SW 1271 (cell line): ENCODE measurements around the gene GNPTG.

ENCODE experiments used
- DNase-seq, 2 experiments: peaks; one replicate each; lab custom pipeline; 2025; lab: John Stamatoyannopoulos, UW

The GNPTG gene

GRCh38 chr16:1333854-1334700 lies 17.7 kb upstream of the GNPTG start:
- no peak for DNase-seq

DNA sequence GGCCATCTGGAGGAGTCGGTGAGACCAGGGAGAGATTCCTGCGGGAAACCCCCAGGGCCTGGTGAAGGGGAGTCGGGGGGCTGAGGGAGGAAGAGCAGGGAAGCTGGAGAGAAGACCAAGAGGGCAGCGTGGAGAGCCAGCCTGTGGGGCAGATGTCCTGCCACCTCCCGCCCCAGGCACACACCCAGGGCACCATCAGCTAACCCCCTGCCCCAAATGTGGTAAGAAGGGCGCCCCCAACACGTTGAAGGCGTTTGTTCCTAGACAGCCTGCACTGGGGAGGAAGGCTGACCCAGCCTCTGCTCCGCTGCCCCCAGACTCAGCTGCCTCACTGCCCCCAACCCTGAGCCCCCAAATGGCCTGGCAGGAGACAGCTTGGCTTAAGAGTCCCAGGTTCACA lies 17.0 kb upstream of the GNPTG start:
- no peak for DNase-seq

DNA sequence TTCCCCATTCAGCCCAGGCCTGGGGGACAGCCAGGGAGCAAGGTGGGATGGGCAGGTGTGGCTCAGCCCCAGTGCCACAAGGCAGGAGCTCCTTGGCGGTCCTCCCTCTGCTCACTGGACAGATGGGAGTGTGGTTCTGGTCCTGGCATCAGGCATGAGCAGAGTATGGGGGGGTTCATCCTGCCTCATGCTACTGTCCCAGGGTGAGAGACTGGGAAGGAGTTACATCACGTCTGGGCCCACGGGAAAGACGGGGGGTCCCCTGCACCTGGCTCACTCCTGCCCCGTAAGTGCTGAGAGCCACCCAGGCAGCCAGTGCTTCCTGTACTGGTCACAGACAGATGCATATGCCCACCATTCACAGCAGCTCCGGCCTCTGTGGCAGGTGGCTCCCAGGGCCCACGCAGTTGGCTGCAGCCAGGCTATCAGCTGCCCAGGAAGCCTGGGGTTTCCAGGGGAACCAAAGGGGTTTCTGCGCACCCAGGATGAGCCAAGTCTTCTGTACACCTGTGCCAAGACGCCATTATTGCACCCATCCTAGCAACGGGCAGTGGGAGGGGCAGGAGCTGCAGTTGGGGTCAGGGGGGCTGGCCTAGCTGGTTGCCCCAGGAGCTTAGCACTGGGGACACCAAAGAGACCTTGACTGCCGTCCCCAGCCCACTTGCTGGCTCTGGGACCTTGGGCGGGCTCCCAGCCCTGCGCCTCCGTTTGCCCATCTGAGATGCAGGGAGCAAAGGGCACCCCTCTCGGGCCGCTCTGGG lies 16.3 kb upstream of the GNPTG start:
- DNase-seq: no peak

- DNase-seq: no peak
Measured at GRCh38 chr16:1335996-1336395, 15.7 kb upstream of the GNPTG start.

- no peak for DNase-seq
Measured at GRCh38 chr16:1336619-1337018, 15.1 kb upstream of the GNPTG start.

- DNase-seq: no peak
Measured at GRCh38 chr16:1337486-1337885, 14.2 kb upstream of the GNPTG start.

DNA sequence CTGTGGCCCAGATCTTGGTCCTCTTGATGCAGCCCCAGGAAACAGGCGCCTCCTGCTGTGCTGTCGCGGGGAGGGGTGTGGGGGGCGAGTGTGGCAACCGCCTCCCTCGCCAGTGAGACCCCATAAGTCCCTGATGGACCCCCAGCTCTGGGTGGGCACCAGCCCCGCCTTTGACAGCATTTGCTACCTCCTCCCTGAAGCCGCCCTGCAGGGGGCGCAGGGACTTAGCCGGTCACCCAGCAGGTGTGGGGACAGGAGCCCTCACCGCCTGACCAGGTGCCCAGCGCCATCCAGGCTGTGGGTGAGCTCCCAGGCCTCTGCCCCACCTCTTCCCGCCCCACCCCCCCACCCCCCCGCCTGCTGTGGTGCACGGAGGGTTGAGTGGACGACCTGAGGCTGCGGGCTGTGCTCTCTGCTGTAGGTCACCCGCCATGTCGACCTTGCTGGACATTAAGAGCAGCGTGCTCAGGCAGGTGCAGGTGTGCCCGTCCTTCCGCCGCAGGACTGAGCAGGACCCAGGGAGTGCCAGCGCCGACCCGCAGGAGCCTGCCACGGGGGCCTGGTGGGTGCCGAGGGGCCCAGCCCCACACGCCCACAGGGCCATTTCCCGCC lies 13.5 kb upstream of the GNPTG start:
- no peak for DNase-seq

GRCh38 chr16:1338855-1339675 lies 12.7 kb upstream of the GNPTG start:
- DNase-seq: no peak

DNA sequence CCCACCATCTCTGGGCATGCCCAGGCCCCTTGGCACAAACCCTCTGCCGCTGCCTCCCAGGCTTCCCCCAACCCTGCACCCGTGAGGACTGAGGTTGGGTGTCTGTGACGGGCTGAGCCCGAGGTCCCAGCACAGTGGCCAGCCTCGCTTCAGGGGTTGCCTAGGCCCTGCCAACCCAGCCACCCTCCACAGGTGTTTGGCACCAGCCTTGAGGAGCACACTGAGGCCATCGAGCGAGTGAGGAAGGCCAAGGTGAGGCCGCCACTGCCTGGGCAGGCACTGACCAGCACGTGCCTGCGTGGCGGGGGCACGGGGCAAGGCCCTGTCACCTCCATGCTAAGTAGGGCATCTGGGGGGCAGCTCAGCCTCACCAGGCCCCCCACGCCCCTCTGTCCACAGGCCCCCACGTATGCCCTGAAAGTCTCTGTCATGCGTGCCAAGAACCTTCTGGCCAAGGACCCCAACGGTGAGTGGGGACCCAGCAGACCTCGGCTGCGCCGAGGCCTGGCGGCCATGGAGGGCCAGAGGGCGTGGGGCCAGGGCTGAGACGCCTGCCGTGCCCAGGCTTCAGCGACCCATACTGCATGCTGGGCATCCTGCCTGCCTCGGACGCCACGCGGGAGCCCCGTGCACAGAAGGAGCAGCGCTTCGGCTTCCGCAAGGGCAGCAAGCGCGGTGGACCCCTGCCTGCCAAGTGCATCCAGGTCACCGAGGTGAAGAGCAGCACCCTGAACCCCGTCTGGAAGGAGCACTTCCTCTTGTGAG lies 10.8 kb upstream of the GNPTG start:
- no peak for DNase-seq

- no peak for DNase-seq
Measured at GRCh38 chr16:1341495-1342420, 10.0 kb upstream of the GNPTG start.

DNA sequence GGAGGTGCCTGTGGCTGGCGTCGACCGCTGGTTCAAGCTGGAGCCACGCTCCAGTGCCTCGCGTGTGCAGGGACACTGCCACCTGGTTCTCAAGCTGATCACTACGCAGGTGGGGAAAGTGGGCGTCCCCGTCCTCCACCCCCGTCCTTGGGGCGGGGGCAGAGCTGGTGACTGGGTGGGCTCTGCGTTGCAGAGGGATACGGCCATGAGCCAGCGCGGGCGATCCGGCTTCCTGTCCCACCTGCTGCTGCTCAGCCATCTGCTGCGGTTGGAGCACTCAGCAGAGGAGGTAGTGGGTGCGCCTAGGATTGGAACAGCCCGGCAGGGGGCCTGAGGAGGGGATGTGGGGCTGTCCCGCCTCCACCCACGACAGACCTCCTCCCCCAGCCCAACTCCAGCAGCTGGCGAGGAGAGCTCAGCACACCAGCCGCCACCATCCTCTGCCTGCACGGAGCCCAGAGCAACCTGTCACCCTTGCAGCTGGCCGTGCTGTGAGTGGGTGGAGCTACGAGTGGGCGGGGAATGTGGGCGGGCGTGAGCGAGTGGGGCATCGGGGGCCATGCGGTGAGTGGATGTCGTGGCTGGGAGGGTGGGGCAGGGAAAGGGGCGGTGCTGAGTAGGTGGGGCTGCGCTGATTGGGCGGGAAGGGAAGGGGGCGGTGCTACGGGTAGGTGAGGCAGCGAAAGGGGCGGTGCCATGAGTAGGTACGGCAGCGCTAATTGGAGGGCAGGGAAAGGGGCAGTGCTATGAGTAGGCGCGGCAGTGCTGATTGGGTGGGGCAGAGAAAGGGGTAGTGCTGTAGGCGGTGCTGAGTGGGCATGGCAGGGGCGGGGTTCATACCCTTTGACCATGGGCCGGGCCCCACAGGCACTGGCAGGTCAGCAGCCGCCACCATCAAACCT lies 9.0 kb upstream of the GNPTG start:
- peak; percentile 26 to 74 for DNase-seq

GRCh38 chr16:1343428-1344242 lies 8.1 kb upstream of the GNPTG start:
- no peak for DNase-seq

DNA sequence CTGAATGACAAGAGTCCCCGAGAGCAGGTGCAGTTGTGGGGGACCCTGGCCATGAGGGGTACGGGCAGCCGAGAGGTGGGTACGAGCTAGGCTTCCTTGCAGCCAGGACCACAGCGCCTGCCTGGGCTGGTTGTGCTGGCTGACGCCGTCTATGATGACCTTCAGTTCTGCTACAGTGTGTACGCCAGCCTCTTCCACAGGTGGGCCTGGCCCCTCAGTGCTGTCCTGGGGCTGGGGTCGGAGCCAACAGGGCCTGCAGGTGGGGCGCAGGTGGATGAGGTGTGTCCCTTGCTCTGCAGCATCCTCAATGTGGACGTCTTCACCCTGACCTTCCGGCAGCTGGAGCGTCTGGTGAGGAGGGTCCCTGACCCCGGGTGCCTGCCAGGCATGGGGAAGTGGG lies 7.2 kb upstream of the GNPTG start:
- no peak for DNase-seq

GRCh38 chr16:1345087-1345486 lies 6.6 kb upstream of the GNPTG start:
- no peak for DNase-seq

- DNase-seq: no peak
Measured at GRCh38 chr16:1345651-1346421, 5.9 kb upstream of the GNPTG start.

- DNase-seq: no peak
Measured at GRCh38 chr16:1346422-1347285, 5.1 kb upstream of the GNPTG start.
